Fibroblast of mammary gland (primary cell): ENCODE data around the gene SCAPER.
"Not testable (repeated sequence)": the region's sequence is repeated elsewhere in the genome, so short reads cannot be mapped to it uniquely, and the experiment has no call there.

Experiments
- DNase-seq: peaks from one replicate; pipeline ENCODE4 v3.0.0-alpha.2; 2010; ENCODE audit warnings: low read depth
- H3K4me3 ChIP-seq: 2 replicates; pipeline ENCODE4 v1.5.1; 2011; ENCODE audit warnings: low read depth, mild to moderate bottlenecking, low read length, moderate library complexity; ENCODE audit not compliant: control insufficient read depth
- CTCF ChIP-seq: conservative IDR thresholded peaks from 2 replicates; pipeline ENCODE4 v1.5.1; 2011; ENCODE audit warnings: low read depth, low read length, inconsistent platforms; ENCODE audit not compliant: control insufficient read depth, insufficient read depth

SCAPER gene

GRCh38 chr15:76861815-76862397 lies 43.2 kb downstream of the SCAPER start:
- TF ChIP-seq CTCF: no peak
- DNase-seq: no peak
- no peak overlapping the region for H3K4me3 ChIP-seq

GRCh38 chr15:76860201-76860600 lies 44.9 kb downstream of the SCAPER start:
- TF ChIP-seq CTCF: no peak
- no peak for DNase-seq
- no peak overlapping the region for H3K4me3 ChIP-seq

- not testable (repeated sequence) for H3K4me3 ChIP-seq, DNase-seq
Observed at GRCh38 chr15:76850367-76850766, 54.8 kb downstream of the SCAPER start.

- H3K4me3 ChIP-seq: no peak overlapping the region
- TF ChIP-seq CTCF: no peak
Observed at GRCh38 chr15:76846782-76847181, 58.4 kb downstream of the SCAPER start.

GRCh38 chr15:76844096-76844495 lies 61.0 kb downstream of the SCAPER start:
- no peak for TF ChIP-seq CTCF
- H3K4me3 ChIP-seq: no peak overlapping the region
- DNase-seq: peak; percentile 55

More at GRCh38 chr15:76846782-76847181, 58.4 kb downstream of the SCAPER start:
- no peak for DNase-seq

GRCh38 chr15:76843269-76843668 lies 61.9 kb downstream of the SCAPER start:
- no peak for DNase-seq
- no peak overlapping the region for H3K4me3 ChIP-seq
- no peak for TF ChIP-seq CTCF

- H3K4me3 ChIP-seq: no peak overlapping the region
- peak; percentile 63 for DNase-seq
- peak; percentile 66 for TF ChIP-seq CTCF
Observed at GRCh38 chr15:76840830-76841460, 64.2 kb downstream of the SCAPER start.
